K562 (cell line): ENCODE results near the gene SND1. TPM values are rescaled to one million over a fixed set of nuclear protein-coding genes. Genes with fewer than 3 reads are reported as not detected.

Experiments
- DMBX1 ChIP-seq: fragments of 250-450 bp; sonication (Bioruptor Pico); IDR thresholded peaks from 2 replicates; pipeline ENCODE4 v1.8.0; 2022; ENCODE audit warnings: inconsistent platforms, mild to moderate bottlenecking, moderate library complexity, borderline replicate concordance
- HDAC2 ChIP-seq: fragments of 450-650 bp; IDR thresholded peaks from 2 replicates; pipeline ENCODE4 v1.6.1; 2016; ENCODE audit warnings: mild to moderate bottlenecking
- KDM1A ChIP-seq, 2 experiments: fragments of 450-650 bp; IDR thresholded peaks; 2 replicates each; pipeline ENCODE4 v1.6.1; 2016; ENCODE audit warnings: mild to moderate bottlenecking in 2 of 2
- KDM5B ChIP-seq: fragments of 200-600 bp; sonication (generic); IDR thresholded peaks from 2 replicates; pipeline ENCODE4 v1.6.1; 2012; ENCODE audit warnings: low read depth, mild to moderate bottlenecking, moderate library complexity, low read length, control low read depth, inconsistent platforms; ENCODE audit not compliant: insufficient replicate concordance
- NKRF ChIP-seq: fragments of 450-650 bp; IDR thresholded peaks from 2 replicates; pipeline ENCODE4 v1.6.1; 2016; ENCODE audit warnings: borderline replicate concordance
- SMAD1 ChIP-seq: fragments of 150-350 bp; IDR thresholded peaks from 2 replicates; pipeline ENCODE4 v1.6.1; 2014; ENCODE audit warnings: low read length, low read depth; ENCODE audit not compliant: partially characterized antibody
- SRSF3 ChIP-seq: fragments of 200-400 bp; formaldehyde crosslinking; IDR thresholded peaks from 2 replicates; pipeline ENCODE4 v1.6.1; 2016; ENCODE audit warnings: mild to moderate bottlenecking, low read length, moderate library complexity; ENCODE audit not compliant: insufficient read depth
- THRB ChIP-seq: fragments of 450-650 bp; formaldehyde crosslinking; conservative IDR thresholded peaks from 2 replicates; pipeline ENCODE4 v1.4.0; 2022; ENCODE audit warnings: mild to moderate bottlenecking, missing genetic modification characterization
- TSHZ1 ChIP-seq: fragments of 250-450 bp; sonication (Bioruptor Pico); IDR thresholded peaks from 2 replicates; pipeline ENCODE4 v1.4.0; 2020; ENCODE audit warnings: mild to moderate bottlenecking, moderate library complexity
- WHSC1 ChIP-seq: IDR thresholded peaks from one replicate; pipeline ENCODE4 v1.6.1; 2012; ENCODE audit warnings: low read length, control low read depth, inconsistent platforms
- ZC3H11A ChIP-seq: IDR thresholded peaks from 2 replicates; pipeline ENCODE4 v1.6.1; 2012; ENCODE audit warnings: low read depth, low read length, improper control_type of control experiment
- ZC3H4 ChIP-seq: sonication (generic); formaldehyde crosslinking; IDR thresholded peaks from 2 replicates; pipeline ENCODE4 v1.9.0; 2021; ENCODE audit warnings: missing genetic modification reagents, borderline replicate concordance
- polyA plus RNA-seq, 8 experiments: library from polyadenylated mRNA; depleted of rRNA in 4 of 8; stranded (reverse) in 5 of 8; unstranded in 3 of 8; fragments of >200 nt; fragmentation: Nextera tagmentation in 2 of 8; fragmentation: Illumina TruSeq in 1 of 8; extraction: Ambion mirVana in 2 of 8; extraction: Trizol in 1 of 8; gene quantifications; 2 replicates each; pipeline versions ENCODE4 v1.2.1 to v1.2.3, GENCODE V29; 2011 to 2014; ENCODE audit warnings: inconsistent platforms in 1 of 8, missing spikeins in 1 of 8
- total RNA-seq, 7 experiments: library from RNA; depleted of rRNA in 6 of 7; stranded (reverse); fragments of >200 nt in 6 of 7; fragmentation: Illumina TruSeq in 2 of 7; extraction: Trizol in 2 of 7; gene quantifications; 2 replicates each; pipeline versions ENCODE4 v1.2.1 to v1.2.3, GENCODE V29; 2011 to 2021; ENCODE audit warnings: low replicate concordance in 1 of 7
- TF ChIP-seq, protein P1 (sequence below): fragments of 250-450 bp; sonication (Bioruptor Pico); IDR thresholded peaks from 2 replicates; pipeline ENCODE4 v1.4.0; 2020
- TF ChIP-seq, protein P2 (sequence below), 2 experiments: fragments of 450-650 bp in 1 of 2; sonication (generic) in 1 of 2; formaldehyde crosslinking in 1 of 2; IDR thresholded peaks in 1 of 2; conservative IDR thresholded peaks in 1 of 2; 2 replicates each; pipeline versions ENCODE4 v1.6.1 to v1.8.1; 2016 to 2023; ENCODE audit warnings: mild to moderate bottlenecking in 2 of 2, moderate library complexity in 2 of 2, inconsistent platforms in 1 of 2, missing genetic modification reagents in 1 of 2

The SND1 gene
- total and polyA plus RNA-seq, 9 of the 15 experiments (the other 6 are each of a cell fraction or from before 2014, with no cell fraction given) = 46.5 to 307 (median 191) TPM

GRCh38 chr7:127652333-127653248 lies 597 bp downstream of the SND1 start (continued):
- TF ChIP-seq TSHZ1 (CRISPR knock-in tag) (no peak), HDAC2 (peak; percentile 86), NKRF (peak; percentile 49), ZC3H11A (no peak), KDM5B (peak; percentile 42), SMAD1 (peak; percentile 14), KDM1A (IDR thresholded peaks at IDR 0.05) (peak; percentile 67 to 72), SRSF3 (0 out of 2 replicates have a peak, but pooled peaks have one; percentile 84), DMBX1 (CRISPR knock-in tag) (no peak), ZC3H4 (CRISPR knock-in tag) (peak; percentile 91; the same call in 1 of the 2 replicates), WHSC1 (no peak), THRB (CRISPR knock-in tag) (0 out of 2 replicates have a peak, but pooled peaks have one; percentile 6)
- TF ChIP-seq, protein P1, sequence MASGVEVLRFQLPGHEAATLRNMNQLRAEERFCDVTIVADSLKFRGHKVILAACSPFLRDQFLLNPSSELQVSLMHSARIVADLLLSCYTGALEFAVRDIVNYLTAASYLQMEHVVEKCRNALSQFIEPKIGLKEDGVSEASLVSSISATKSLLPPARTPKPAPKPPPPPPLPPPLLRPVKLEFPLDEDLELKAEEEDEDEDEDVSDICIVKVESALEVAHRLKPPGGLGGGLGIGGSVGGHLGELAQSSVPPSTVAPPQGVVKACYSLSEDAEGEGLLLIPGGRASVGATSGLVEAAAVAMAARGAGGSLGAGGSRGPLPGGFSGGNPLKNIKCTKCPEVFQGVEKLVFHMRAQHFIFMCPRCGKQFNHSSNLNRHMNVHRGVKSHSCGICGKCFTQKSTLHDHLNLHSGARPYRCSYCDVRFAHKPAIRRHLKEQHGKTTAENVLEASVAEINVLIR (CRISPR knock-in tag) = no peak
- TF ChIP-seq, protein P2, sequence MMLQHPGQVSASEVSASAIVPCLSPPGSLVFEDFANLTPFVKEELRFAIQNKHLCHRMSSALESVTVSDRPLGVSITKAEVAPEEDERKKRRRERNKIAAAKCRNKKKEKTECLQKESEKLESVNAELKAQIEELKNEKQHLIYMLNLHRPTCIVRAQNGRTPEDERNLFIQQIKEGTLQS (IDR thresholded peaks at IDR 0.05) = no peak
- TF ChIP-seq, protein P2 (CRISPR knock-in tag; conservative IDR thresholded peaks at IDR 0.05) = no peak
